ENCODE measurements around the gene STX7. TPM values are rescaled to one million over a fixed set of nuclear protein-coding genes. Genes with fewer than 3 reads are reported as not detected.

Gene STX7, protein sequence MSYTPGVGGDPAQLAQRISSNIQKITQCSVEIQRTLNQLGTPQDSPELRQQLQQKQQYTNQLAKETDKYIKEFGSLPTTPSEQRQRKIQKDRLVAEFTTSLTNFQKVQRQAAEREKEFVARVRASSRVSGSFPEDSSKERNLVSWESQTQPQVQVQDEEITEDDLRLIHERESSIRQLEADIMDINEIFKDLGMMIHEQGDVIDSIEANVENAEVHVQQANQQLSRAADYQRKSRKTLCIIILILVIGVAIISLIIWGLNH
- total RNA-seq = 28.9 and 43.6 TPM in 2 replicates

DNA sequence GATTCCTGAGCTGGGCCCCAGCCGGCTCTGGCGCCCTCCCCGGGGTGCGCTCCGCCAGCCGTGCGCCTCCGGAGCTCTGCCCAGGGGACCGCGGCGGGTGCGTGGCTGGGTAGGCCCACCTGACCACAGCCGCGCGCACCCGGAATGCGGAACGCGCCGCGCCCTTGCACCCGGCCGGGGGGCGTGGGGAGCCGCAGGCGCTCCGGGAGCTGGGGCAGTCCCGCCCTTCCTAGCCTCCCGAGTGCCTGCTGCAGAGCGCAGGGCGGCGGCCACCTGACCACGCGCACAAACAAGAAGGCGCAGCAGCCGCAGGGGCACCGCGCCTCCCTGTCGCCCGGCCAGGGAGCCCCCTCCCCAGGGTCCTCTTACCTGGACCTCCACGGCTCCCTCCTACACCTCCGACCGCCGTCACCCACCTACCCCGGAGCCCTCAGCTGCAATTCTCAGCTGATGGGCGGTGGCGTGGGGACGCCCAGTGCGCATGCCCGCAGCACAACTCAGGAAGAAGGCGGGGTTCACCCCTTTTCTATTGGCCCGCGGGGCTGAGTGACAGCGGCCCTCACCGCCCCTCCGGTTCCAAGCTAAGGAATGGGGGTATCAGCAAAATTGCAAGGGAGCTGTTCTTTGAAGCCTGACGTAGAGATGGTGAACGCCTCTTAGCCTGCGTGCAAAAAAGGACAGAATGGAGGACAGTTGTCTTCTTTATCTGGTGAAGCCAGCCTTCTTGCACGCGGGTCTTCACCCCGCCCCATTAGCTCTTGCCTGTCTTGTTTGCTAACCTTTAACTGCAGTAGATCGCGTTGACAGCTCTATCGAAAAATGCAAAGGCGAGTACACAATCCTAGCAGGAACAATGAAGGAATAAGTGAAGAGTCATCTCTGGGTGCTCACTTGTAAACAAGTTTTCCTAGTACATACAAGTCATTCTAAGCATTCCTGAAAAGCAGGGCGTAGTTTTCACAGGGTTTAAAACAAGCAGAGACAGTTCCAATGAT lies at the start of gene STX7:
STX7 (minus strand) TSS at position 479 of the 995 bp plus-strand sequence. CDS start 9,586 bp downstream, outside the sequence.

DNA sequence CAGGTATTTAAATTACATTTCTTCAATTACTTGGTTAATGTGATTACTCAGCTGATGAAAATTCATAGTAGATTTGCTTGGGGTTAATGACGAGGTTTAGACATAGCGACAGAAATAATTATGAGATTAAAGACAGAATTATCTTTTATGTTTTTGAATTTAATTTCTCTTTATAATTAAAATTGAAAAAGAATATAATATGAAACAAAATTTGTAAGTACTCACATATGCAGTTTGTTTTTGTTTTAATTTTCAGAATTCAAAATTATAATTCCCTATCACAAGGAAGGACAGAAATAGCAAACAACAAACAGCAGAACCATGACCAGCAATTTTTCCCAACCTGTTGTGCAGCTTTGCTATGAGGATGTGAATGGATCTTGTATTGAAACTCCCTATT lies 39.5 kb upstream of the STX7 start, which contains the start of gene TAAR8:
TAAR8 (plus strand) TSS at position 301 of the 400 bp plus-strand sequence; CDS start at position 322, 21 bp downstream.

DNA sequence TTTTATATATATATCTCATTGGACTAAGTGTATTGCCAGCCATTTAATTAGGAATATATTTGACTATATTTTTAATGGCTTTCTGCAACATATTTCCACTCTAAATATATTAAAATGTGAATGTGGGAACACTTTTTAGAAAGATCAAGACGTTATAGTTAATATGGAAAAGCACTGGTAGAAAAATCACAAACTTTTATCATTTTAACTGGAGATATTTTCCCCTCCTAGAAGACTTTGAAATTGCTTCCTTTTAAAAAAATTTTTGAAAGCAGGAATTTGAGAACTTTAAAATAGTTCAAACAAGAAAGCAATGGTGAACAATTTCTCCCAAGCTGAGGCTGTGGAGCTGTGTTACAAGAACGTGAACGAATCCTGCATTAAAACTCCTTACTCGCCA lies 25.1 kb upstream of the STX7 start, which contains the start of gene TAAR9:
TAAR9 (plus strand) TSS at position 301 of the 400 bp plus-strand sequence; CDS start at position 314, 13 bp downstream.

DNA sequence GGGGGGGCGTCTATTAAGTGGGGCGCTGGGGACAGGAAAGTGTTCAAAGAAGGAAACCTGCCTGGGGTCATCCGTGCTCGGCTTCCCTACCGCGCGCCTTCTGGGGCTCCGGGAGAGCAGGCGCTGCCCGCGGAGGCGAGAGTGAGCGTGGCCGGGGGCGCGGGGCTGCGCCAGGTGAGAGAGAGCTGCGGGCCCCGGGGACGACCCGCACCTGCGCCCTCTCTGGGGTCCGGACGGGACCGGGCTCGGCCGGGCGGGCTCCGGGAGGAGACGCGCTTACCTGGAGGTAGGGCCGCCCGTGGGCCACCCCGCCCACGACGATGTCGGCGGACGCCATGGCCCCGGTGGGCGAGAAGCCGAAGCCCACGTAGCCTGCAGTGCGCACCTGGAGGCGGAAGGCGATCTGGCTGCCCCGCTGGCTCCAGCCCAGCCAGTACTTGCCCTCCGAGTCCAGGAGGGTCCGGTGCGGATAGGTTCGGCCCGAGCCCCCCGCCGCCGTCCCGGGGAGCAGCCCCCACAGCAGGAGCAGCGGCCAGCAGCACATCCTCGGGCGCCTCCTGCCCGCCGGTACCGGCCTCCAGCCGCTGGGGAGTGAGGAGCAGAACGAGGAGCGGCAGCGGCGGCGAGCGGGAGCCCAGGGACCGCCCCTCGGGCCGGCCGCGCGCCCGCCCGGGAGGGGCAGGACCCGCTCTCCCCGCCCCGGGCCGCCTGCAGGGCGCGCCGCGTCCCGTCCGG lies 111.9 kb downstream of the STX7 start, which contains the start of gene MOXD1:
MOXD1 (minus strand) TSS at position 593 of the 735 bp plus-strand sequence; CDS start at position 544, 49 bp downstream.

Other genes starting within 250 kb of the STX7 start
- gene MOXD1, start 111.6 kb downstream of the STX7 start, total RNA-seq = 0.05 and 0.07 TPM in 2 replicates
- not detected in 2 replicates for gene TAAR9, start 25.2 kb upstream of the STX7 start, total RNA-seq
- gene TAAR8, start 39.6 kb upstream of the STX7 start, total RNA-seq = not detected in 2 replicates
- gene TAAR6, start 57.2 kb upstream of the STX7 start, total RNA-seq = not detected in 2 replicates
- gene TAAR5, start 76.6 kb upstream of the STX7 start, total RNA-seq = not detected in 2 replicates
- gene TAAR2, start 111.2 kb upstream of the STX7 start, total RNA-seq = not detected in 2 replicates
- gene TAAR1, start 146.1 kb upstream of the STX7 start, total RNA-seq = not detected in 2 replicates
- gene VNN1, start 200.9 kb upstream of the STX7 start, total RNA-seq = 0.20 and 0.69 TPM in 2 replicates
- gene VNN2, start 244.8 kb upstream of the STX7 start, total RNA-seq = not detected in 2 replicates

Measured in mammary microvascular endothelial cell (primary cell).